Stomach (tissue), 4 donors: ENCODE data around the gene AKAP7.

ENCODE experiments used
- POLR2AphosphoS5 ChIP-seq, 3 donors: sonication (generic); formaldehyde crosslinking; IDR thresholded peaks; one replicate each; pipeline ENCODE4 v1.6.1; 2016; ENCODE audit warnings: antibody characterized with exemption in 3 of 3
- TF ChIP-seq, protein P1 (sequence below), 7 experiments: fragments of 450-650 bp in 4 of 7; fragments of 200-600 bp in 3 of 7; sonication (generic) in 3 of 7; IDR thresholded peaks; one replicate each; pipeline ENCODE4 v1.5.1; 2016 to 2019; ENCODE audit warnings: antibody characterized with exemption in 7 of 7, control low read depth in 2 of 7, mild to moderate bottlenecking in 1 of 7

DNA sequence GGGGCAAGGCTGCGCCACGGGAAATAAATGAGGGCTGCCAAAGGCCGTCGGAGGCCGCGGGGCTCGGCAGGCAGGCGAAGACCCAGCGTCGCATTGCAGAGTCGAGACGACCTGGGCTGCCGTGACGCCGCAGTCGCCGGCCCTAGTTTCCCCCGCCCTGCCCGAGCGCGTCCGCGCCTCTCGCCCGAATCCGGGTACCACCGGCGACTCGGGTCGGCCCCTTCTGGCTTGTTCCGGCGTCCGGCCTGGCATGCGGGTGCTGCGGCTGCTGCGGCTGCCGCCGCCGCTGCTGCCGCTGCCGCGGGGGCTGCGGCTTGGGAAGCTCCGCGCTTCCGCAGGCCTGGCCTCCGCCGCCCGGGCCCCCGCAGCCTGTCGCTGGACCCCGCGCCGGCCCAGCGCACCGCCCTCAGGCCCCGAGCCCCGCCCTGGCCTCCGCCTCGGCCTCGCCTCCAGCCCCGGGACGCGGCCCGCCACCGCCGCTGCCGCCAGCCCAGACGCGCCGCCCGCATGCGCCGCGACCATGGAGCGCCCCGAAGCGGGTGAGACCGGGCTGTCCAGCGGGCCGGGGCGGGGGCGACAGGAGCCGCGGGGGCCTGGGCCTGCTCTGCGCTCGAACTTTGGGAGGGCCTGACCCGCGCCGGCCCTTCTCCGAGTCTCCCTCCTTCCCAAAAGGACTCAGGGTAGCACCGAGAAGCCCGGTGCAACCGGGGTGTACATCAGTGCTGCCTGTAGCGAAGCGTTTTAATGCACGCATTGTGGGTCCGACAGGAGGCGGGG, at the start of gene AKAP7:
- TF ChIP-seq, protein P1, sequence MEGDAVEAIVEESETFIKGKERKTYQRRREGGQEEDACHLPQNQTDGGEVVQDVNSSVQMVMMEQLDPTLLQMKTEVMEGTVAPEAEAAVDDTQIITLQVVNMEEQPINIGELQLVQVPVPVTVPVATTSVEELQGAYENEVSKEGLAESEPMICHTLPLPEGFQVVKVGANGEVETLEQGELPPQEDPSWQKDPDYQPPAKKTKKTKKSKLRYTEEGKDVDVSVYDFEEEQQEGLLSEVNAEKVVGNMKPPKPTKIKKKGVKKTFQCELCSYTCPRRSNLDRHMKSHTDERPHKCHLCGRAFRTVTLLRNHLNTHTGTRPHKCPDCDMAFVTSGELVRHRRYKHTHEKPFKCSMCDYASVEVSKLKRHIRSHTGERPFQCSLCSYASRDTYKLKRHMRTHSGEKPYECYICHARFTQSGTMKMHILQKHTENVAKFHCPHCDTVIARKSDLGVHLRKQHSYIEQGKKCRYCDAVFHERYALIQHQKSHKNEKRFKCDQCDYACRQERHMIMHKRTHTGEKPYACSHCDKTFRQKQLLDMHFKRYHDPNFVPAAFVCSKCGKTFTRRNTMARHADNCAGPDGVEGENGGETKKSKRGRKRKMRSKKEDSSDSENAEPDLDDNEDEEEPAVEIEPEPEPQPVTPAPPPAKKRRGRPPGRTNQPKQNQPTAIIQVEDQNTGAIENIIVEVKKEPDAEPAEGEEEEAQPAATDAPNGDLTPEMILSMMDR (IDR thresholded peaks at IDR 0.05) = no peak
- TF ChIP-seq POLR2AphosphoS5 (IDR thresholded peaks at IDR 0.05) = peak in 1 of 3 donors; percentile 33
